ENCODE measurements around the gene FUT6. TPM values are rescaled to one million over a fixed set of nuclear protein-coding genes. Genes with fewer than 3 reads are reported as not detected.
"Not testable (repeated sequence)": the region's sequence is repeated elsewhere in the genome, so short reads cannot be mapped to it uniquely, and the experiment has no call there.

Gene FUT6
- total RNA-seq, 1 donor from 2014 or later, result not detected

GRCh38 chr19:5782945-5783919, 56.3 kb downstream of the FUT6 start:
- no peak for TF ChIP-seq CTCF (IDR thresholded peaks at IDR 0.05)
- DNase-seq (no peak), ATAC-seq (ENCODE audit: low read depth) (no peak)
- ChIA-PET POLR2A (no interaction called here), CTCF (no interaction called here)
- Mint-ChIP-seq H3K4me3 (no peak overlapping the region), H3K36me3 (ENCODE audit: low read depth) (peaks cover 33% of the 10 kb centered on the region), H3K27ac (no peak overlapping the region), H3K27me3 (no peaks in the 10 kb centered on the region), H3K9me3 (no peaks in the 10 kb centered on the region), H3K4me1 (no peaks in the 10 kb centered on the region)
- intact Hi-C loops (cut with micrococcal nuclease), result no loop called here

DNA sequence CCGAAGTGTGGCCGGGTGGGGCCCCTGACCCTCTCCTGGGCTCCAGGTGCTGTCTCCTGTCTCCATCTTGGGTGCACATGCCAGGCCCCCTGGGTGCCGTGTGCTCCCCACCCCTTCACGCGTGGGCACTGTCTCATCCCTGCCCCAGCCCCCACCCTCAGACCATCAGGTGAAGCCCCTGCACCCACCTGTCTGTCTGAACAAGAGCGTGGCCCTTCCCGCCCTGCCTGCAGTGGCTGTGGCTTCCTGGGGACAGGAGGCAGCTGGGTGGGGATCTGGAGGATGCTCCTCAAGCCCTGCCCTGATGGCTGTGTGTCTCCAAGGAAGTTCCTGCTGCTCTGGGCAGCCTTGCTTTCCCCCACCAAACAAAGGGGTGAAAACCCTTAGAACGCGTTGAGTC, 57.2 kb downstream of the FUT6 start:
- no peak overlapping the region for H3K4me3 Mint-ChIP-seq
- no peaks in the 10 kb centered on the region for H3K4me1 Mint-ChIP-seq
- peaks cover 27% of the 10 kb centered on the region for H3K36me3 Mint-ChIP-seq (ENCODE audit: low read depth)
- CTCF ChIA-PET, result no interaction called here
- intact Hi-C loops (cut with micrococcal nuclease), result no loop called here
- H3K27me3 Mint-ChIP-seq, result no peaks in the 10 kb centered on the region
- H3K27ac Mint-ChIP-seq, result no peak overlapping the region
- DNase-seq (no peak), ATAC-seq (ENCODE audit: low read depth) (no peak)
- no peak for TF ChIP-seq CTCF (IDR thresholded peaks at IDR 0.05)
- POLR2A ChIA-PET, result no interaction called here
- H3K9me3 Mint-ChIP-seq, result no peaks in the 10 kb centered on the region

DNA sequence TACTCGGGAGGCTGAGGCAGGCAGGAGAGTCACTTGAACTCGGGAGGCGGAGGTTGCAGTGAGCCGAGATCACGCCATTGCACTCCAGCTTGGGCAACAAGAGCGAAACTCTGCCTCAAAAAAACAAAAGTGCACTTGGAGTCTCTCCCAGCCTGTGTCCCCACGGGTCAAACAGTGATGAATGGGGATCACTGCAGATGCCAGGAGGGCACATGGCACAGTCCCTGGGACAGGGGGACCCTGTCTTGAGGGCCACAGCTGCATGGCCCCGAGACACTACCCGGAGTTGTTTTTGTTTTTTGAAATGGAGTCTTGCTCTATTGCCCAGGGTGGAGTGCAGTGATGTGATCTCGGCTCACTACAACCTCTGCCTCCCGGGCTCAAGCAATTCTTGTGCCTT, 58.6 kb downstream of the FUT6 start:
- ATAC-seq (ENCODE audit: low read depth); H3K9me3 Mint-ChIP-seq; DNase-seq; H3K27me3 Mint-ChIP-seq; intact Hi-C loops (cut with micrococcal nuclease); H3K4me1 Mint-ChIP-seq; CTCF ChIA-PET; H3K27ac Mint-ChIP-seq; H3K4me3 Mint-ChIP-seq: not testable (repeated sequence)
- POLR2A ChIA-PET, result interaction anchor here (0.7 kb wide), 1 partner anchor 10 kb away, joined by 4 read pairs; the partner anchor contains the start of gene DUS3L
- peaks cover 13% of the 10 kb centered on the region for H3K36me3 Mint-ChIP-seq (ENCODE audit: low read depth)

Other genes with a start within 250 kb of the FUT6 start
- gene SAFB2, start 216.9 kb downstream of the FUT6 start, total RNA-seq, result 123 and 143 TPM in 2 replicates
- 162 and 171 TPM in 2 replicates for gene SAFB, start 216.6 kb downstream of the FUT6 start, total RNA-seq
- gene MICOS13, start 159.2 kb downstream of the FUT6 start, total RNA-seq, result 58.0 and 60.8 TPM in 2 replicates
- gene HSD11B1L, start 158.7 kb downstream of the FUT6 start, total RNA-seq, result 1.4 and 1.5 TPM in 2 replicates
- gene RPL36, start 149.4 kb downstream of the FUT6 start, total RNA-seq, result 1,170 and 1,330 TPM in 2 replicates
- gene LONP1, start 119.6 kb downstream of the FUT6 start, total RNA-seq, result 72.9 and 77.5 TPM in 2 replicates
- gene CATSPERD, start 119.1 kb downstream of the FUT6 start, total RNA-seq, result not detected in 2 replicates
- gene PRR22, start 55.0 kb downstream of the FUT6 start, total RNA-seq, result 7.5 and 9.8 TPM in 2 replicates
- gene DUS3L, start 48.5 kb downstream of the FUT6 start, total RNA-seq, result 82.8 and 89.1 TPM in 2 replicates
- 0.32 and 0.42 TPM in 2 replicates for gene NRTN, start 34.6 kb downstream of the FUT6 start, total RNA-seq
- not detected in 2 replicates for gene FUT3, start 11.7 kb upstream of the FUT6 start, total RNA-seq
- not detected in 2 replicates for gene FUT5, start 30.8 kb upstream of the FUT6 start, total RNA-seq
- 193 and 225 TPM in 2 replicates for gene NDUFA11, start 64.1 kb upstream of the FUT6 start, total RNA-seq
- gene VMAC, start 65.2 kb upstream of the FUT6 start, total RNA-seq, result 11.2 and 13.3 TPM in 2 replicates
- 15.9 and 21.6 TPM in 2 replicates for gene CAPS, start 74.6 kb upstream of the FUT6 start, total RNA-seq
- gene RANBP3, start 138.4 kb upstream of the FUT6 start, total RNA-seq, result 77.0 and 98.5 TPM in 2 replicates